Activated CD4-positive, alpha-beta T cell treated with anti-CD3 and anti-CD28 coated beads for 36 hours (primary cell): ENCODE measurements around the gene NLGN2. TPM values are rescaled to one million over a fixed set of nuclear protein-coding genes. Genes with fewer than 3 reads are reported as not detected.

ENCODE experiments used
- ATAC-seq: fragments of 200-7000 bp; cut with Tn5 transposase; one replicate; pipeline ENCODE4 v1.10.0; 2021; ENCODE audit warnings: mild to moderate bottlenecking, moderate library complexity
- CTCF ChIA-PET: fragments of 350-600 bp; sonication (Branson Sonifier 250); formaldehyde crosslinking; loops from one replicate; lab custom pipeline; 2021; ENCODE audit warnings: antibody characterized with exemption; lab: Charles Lee
- POLR2A ChIA-PET: fragments of 350-600 bp; sonication (Branson Sonifier 250); formaldehyde crosslinking; loops from one replicate; lab custom pipeline; 2021; ENCODE audit warnings: antibody characterized with exemption, inconsistent platforms; lab: Charles Lee
- DNase-seq: peaks from one replicate; pipeline ENCODE4 v3.0.0-alpha.2; 2020
- H3K27ac Mint-ChIP-seq: one replicate; pipeline ENCODE4 v1.8.0; 2021; ENCODE audit warnings: mixed read lengths
- H3K27me3 Mint-ChIP-seq: one replicate; pipeline ENCODE4 v1.8.0; 2021; ENCODE audit warnings: mixed read lengths
- H3K36me3 Mint-ChIP-seq: one replicate; pipeline ENCODE4 v1.8.0; 2021; ENCODE audit warnings: low read depth, mixed read lengths
- H3K4me1 Mint-ChIP-seq: one replicate; pipeline ENCODE4 v1.8.0; 2021; ENCODE audit warnings: mixed read lengths
- H3K4me3 Mint-ChIP-seq: one replicate; pipeline ENCODE4 v1.8.0; 2021; ENCODE audit warnings: mild to moderate bottlenecking, moderate library complexity, mixed read lengths
- H3K9me3 Mint-ChIP-seq: one replicate; pipeline ENCODE4 v1.8.0; 2021; ENCODE audit warnings: low read depth, mixed read lengths
- intact Hi-C, 2 experiments: fragments of 100-400 bp; cut with DNase I in 1 of 2; cut with micrococcal nuclease in 1 of 2; formaldehyde crosslinking; loops; one replicate each; pipeline versions ENCODE4 v1.14.2 to v1.15.1; 2022 to 2024; cut with DNase I, micrococcal nuclease
- total RNA-seq, 2 experiments: library from RNA; stranded (reverse); gene quantifications; one replicate each; pipeline ENCODE4 v1.2.3, GENCODE V29; 2021

NLGN2 gene
- total RNA-seq, 2 experiments from 2014 or later: 7.0 to 7.1 TPM

DNA sequence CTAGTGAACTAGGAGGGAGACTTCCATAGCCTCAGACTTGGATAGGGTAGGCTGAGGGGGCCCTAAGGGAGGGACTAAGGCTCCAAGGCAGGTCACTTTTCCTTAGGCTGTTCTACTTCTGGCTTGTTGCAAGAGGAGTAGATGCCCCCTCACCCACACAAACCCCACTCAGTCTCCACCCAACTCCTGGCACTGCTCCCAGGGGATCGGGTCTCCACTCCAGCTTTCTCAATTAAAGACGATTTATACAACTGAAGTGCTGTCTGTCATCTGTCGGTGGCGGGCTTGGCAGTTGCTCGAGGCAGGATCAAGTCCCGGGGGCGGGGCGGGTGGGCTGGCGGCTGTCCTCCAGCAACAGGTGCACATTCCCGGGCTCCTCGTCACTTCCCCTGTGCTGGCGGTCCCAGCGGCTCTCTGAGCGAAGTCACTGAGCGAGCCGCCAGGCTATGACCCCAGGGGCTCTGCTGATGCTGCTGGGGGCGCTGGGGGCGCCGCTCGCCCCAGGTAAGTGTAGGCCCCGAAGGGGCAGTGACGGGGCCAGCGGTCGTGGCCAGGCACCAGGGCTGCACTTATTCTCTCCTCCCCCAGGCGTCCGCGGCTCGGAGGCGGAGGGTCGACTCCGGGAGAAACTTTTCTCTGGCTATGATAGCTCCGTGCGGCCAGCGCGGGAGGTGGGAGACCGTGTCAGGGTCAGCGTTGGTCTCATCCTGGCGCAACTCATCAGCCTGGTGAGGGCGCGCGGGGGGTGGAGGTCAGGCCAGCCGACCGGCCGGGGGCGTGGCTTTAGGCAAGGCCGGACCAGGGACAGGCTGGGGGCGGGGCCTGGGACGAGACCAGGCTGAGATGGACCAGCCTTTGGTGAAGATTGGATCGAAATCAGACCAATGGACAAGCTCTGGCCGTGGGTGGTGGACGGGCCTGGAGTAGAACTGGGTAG, 37.3 kb downstream of the NLGN2 start, which contains the start of gene CHRNB1:
TSS of gene CHRNB1 (plus strand) at position 380 of the 937 bp plus-strand sequence. CDS start at position 447, 67 bp downstream.
- Mint-ChIP-seq H3K36me3 (peaks cover 6% of the 10 kb centered on the region), H3K27ac (no peak within 1 kb of the TSS), H3K4me1 (peaks cover 26% of the 10 kb centered on the region), H3K4me3 (peak within 1 kb of the TSS; percentile 47), H3K27me3 (peaks cover 43% of the 10 kb centered on the region), H3K9me3 (no peaks in the 10 kb centered on the region)
- ChIA-PET POLR2A (interaction anchor here (0.6 to 0.9 kb wide), 3 partner anchors 47 to 132 kb away, joined by 3 read pairs; no protein-coding TSS in a partner anchor), CTCF (interaction anchor here (0.6 to 2.4 kb wide), 16 partner anchors 8 to 399 kb away, joined by 3 to 16 read pairs (median 4); partner anchors contain the start of genes CD68, PLSCR3, SOX15 and TMEM256)
- intact Hi-C loops: no loop called here
- DNase-seq: peak; percentile 31
- peak; percentile 6 for ATAC-seq

- ChIA-PET CTCF (interaction anchor here (0.6 to 2.4 kb wide), 7 partner anchors 9 to 400 kb away, joined by 3 to 16 read pairs (median 5); partner anchors contain the start of genes CD68, SOX15 and TP53), POLR2A (interaction anchor here (0.9 kb wide), 1 partner anchor 47 kb away, joined by 3 read pairs; no protein-coding TSS in a partner anchor)
- Mint-ChIP-seq H3K36me3 (peaks cover 6% of the 10 kb centered on the region), H3K27ac (no peak overlapping the region), H3K4me1 (peaks cover 20% of the 10 kb centered on the region), H3K4me3 (peak overlapping the region; percentile 47), H3K27me3 (peaks cover 38% of the 10 kb centered on the region), H3K9me3 (no peaks in the 10 kb centered on the region)
- intact Hi-C loops: no loop called here
- DNase-seq: peak; percentile 51
- ATAC-seq: peak; percentile 73
Measured at GRCh38 chr17:7445619-7445968, 37.9 kb downstream of the NLGN2 start.

DNA sequence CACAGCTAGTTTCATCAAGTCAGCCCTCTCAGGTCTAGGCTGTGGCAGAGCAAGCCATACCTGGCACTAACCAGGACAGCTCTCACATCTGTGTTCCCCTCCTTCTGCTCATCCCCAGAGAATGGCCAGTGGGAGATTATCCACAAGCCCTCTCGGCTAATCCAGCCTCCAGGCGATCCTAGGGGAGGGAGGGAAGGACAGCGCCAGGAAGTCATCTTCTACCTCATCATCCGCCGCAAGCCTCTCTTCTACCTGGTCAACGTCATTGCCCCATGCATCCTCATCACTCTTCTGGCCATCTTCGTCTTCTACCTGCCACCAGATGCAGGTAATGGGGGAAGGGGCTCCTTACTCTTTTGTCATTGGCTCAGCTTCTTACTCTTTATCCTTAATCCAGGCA, 40.8 kb downstream of the NLGN2 start:
- Mint-ChIP-seq H3K27me3 (peaks cover 24% of the 10 kb centered on the region), H3K27ac (no peak overlapping the region), H3K9me3 (no peaks in the 10 kb centered on the region), H3K4me3 (no peak overlapping the region), H3K4me1 (peaks cover 19% of the 10 kb centered on the region), H3K36me3 (peaks cover 6% of the 10 kb centered on the region)
- no peak for DNase-seq
- CTCF ChIA-PET: interaction anchor here (1.2 kb wide), 1 partner anchor 10 kb away, joined by 3 read pairs; no protein-coding TSS in a partner anchor
- intact Hi-C loops: no loop called here
- ATAC-seq: no peak
- POLR2A ChIA-PET: no interaction called here

- Mint-ChIP-seq H3K27me3 (no peaks in the 10 kb centered on the region), H3K9me3 (no peaks in the 10 kb centered on the region), H3K4me3 (no peak overlapping the region), H3K36me3 (peaks cover 8% of the 10 kb centered on the region), H3K4me1 (peaks cover 11% of the 10 kb centered on the region), H3K27ac (no peak overlapping the region)
- ChIA-PET POLR2A (interaction anchor here (0.6 kb wide), 1 partner anchor 24 kb away, joined by 3 read pairs; no protein-coding TSS in a partner anchor), CTCF (interaction anchor here (0.6 to 1.1 kb wide), 3 partner anchors 13 to 33 kb away, joined by 3 to 4 read pairs (median 3); no protein-coding TSS in a partner anchor)
- intact Hi-C loops: no loop called here
- ATAC-seq (no peak), DNase-seq (no peak)
Measured at GRCh38 chr17:7459961-7460545, 52.4 kb downstream of the NLGN2 start.

GRCh38 chr17:7460850-7461660, 53.4 kb downstream of the NLGN2 start:
- POLR2A ChIA-PET: interaction anchor here (1.3 kb wide), 1 partner anchor 18 kb away, joined by 3 read pairs; the partner anchor contains the start of gene ZBTB4
- no peak overlapping the region for H3K27ac Mint-ChIP-seq
- no peak for DNase-seq
- no peak for ATAC-seq
- intact Hi-C loops: no loop called here
- CTCF ChIA-PET: interaction anchor here (1.0 kb wide), 1 partner anchor 15 kb away, joined by 3 read pairs; no protein-coding TSS in a partner anchor
- H3K4me3 Mint-ChIP-seq: no peak overlapping the region
- H3K9me3 Mint-ChIP-seq: no peaks in the 10 kb centered on the region
- no peaks in the 10 kb centered on the region for H3K27me3 Mint-ChIP-seq
- H3K36me3 Mint-ChIP-seq: peaks cover 10% of the 10 kb centered on the region
- H3K4me1 Mint-ChIP-seq: peaks cover 9% of the 10 kb centered on the region

DNA sequence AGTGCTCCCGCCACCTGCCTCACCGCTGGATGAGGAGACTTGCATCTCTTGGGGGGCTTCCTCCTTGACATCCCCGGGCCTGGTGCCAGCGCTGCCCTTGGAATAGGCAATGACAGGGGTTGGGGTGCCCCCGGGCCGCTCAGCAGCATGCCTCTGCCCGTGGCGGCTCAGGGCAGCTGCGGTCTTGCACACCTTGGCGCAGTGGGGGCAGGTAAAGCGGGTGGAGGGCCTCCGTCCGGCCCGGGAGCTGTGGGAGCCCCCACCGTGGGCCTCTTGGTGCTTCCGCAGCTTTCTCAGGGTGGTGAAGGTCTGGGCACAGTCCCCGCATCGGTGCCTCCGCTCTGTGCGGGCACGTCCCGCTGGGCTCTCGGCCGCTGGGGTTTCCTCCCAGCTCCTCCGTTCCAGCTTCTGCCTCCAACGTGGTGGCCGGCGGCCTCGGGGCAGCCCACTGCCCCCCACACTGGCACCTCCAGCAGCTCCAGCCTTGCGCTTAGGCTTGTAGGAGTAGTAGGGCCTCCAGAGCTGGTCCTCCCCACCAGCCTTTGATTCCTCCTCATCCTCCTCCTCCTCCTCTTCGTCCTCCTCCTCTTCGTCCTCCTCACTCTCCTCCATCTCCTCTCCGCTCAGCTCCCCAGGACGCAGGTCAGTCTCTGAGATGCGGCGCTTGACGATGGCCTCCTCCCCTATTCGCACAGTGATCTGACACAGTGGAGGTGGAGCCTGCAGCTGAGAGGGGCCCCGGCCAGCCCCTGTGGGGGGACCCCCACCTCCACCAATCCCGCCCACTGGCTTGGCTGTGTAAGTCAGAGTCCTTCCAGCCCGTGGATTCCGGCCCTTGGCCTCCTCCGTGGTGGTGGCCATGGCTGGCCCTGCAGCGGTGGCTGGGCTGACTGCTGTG, 55.1 kb downstream of the NLGN2 start:
- POLR2A ChIA-PET: no interaction called here

DNA sequence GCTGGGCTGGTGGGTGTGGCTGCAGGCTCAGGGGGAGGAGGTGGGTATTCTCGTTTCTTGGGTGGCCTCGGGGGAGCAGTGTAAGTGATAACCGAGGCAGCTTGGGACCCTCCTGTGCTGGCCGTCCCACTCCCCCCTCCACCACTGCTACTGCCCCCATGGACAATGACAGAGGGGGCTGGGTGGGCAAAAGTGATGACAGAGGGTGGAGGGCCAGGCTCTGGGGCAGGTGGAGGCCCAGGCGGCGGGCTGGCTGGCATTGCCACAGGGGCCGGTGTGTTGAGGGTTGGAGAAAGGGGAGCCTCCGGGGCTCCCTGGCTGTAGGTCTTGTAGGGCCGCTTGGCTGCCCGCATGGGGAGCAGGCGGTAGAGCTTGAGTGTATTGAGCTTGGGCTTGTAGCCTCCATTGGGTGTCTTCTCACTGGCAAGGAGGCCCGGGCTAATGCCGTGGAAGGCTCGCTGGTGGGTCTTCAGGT, 55.8 kb downstream of the NLGN2 start:
- Mint-ChIP-seq H3K36me3 (peaks cover 17% of the 10 kb centered on the region), H3K4me1 (peaks cover 10% of the 10 kb centered on the region), H3K4me3 (no peak overlapping the region), H3K9me3 (no peaks in the 10 kb centered on the region), H3K27me3 (no peaks in the 10 kb centered on the region), H3K27ac (no peak overlapping the region)
- ATAC-seq (no peak), DNase-seq (no peak)
- POLR2A ChIA-PET: interaction anchor here (0.6 to 0.8 kb wide), 2 partner anchors 13 to 92 kb away, joined by 3 read pairs; no protein-coding TSS in a partner anchor
- CTCF ChIA-PET: interaction anchor here (1.1 kb wide), 1 partner anchor 19 kb away, joined by 3 read pairs; no protein-coding TSS in a partner anchor
- intact Hi-C loops: no loop called here

More for the DNA sequence above, 55.1 kb downstream of the NLGN2 start:
- no peak overlapping the region for H3K27ac Mint-ChIP-seq
- peaks cover 9% of the 10 kb centered on the region for H3K4me1 Mint-ChIP-seq
- intact Hi-C loops: no loop called here
- no peak for DNase-seq
- H3K36me3 Mint-ChIP-seq: peaks cover 17% of the 10 kb centered on the region
- no peaks in the 10 kb centered on the region for H3K27me3 Mint-ChIP-seq
- no peak for ATAC-seq
- CTCF ChIA-PET: interaction anchor here (0.5 to 1.1 kb wide), 3 partner anchors 9 to 120 kb away, joined by 3 to 4 read pairs (median 3); no protein-coding TSS in a partner anchor
- H3K9me3 Mint-ChIP-seq: no peaks in the 10 kb centered on the region
- H3K4me3 Mint-ChIP-seq: no peak overlapping the region

DNA sequence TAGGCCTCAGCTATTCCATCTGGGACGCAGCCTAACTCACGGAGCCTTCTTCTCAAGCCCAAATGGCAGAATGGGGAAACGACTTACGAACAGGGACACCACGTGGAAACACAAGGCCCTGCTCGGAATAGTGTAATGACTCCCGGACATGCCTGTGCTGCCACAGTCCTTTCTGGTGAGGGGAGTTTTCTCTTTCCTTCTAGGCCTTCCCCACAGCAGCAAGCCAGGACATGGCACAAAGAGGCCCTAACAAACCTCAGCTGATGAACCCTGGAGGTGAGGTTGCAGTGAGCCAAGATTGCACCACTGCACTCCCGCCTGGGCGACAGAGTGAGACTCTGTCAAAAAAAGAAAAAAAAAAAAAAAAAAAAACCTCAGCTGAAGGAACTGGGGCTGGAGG, 56.4 kb downstream of the NLGN2 start:
- Mint-ChIP-seq H3K9me3 (no peaks in the 10 kb centered on the region), H3K27me3 (no peaks in the 10 kb centered on the region)
- CTCF ChIA-PET: interaction anchor here (0.6 to 1.1 kb wide), 2 partner anchors 20 to 85 kb away, joined by 3 to 4 read pairs; no protein-coding TSS in a partner anchor

GRCh38 chr17:7465597-7466275, 58.1 kb downstream of the NLGN2 start:
- H3K27me3 Mint-ChIP-seq: no peaks in the 10 kb centered on the region

More for the DNA sequence above, 56.4 kb downstream of the NLGN2 start:
- Mint-ChIP-seq H3K4me1 (peaks cover 10% of the 10 kb centered on the region), H3K4me3 (no peak overlapping the region), H3K36me3 (peaks cover 17% of the 10 kb centered on the region), H3K27ac (no peak overlapping the region)
- POLR2A ChIA-PET: interaction anchor here (0.6 to 0.8 kb wide), 2 partner anchors 12 to 92 kb away, joined by 3 read pairs; no protein-coding TSS in a partner anchor
- DNase-seq: no peak
- intact Hi-C loops: no loop called here
- no peak for ATAC-seq

More at GRCh38 chr17:7465597-7466275, 58.1 kb downstream of the NLGN2 start:
- ATAC-seq (no peak), DNase-seq (no peak)
- POLR2A ChIA-PET: interaction anchor here (1.1 kb wide), 1 partner anchor 22 kb away, joined by 3 read pairs; no protein-coding TSS in a partner anchor
- Mint-ChIP-seq H3K36me3 (peaks cover 17% of the 10 kb centered on the region), H3K9me3 (no peaks in the 10 kb centered on the region), H3K4me3 (no peak overlapping the region), H3K27ac (no peak overlapping the region), H3K4me1 (peaks cover 10% of the 10 kb centered on the region)
- CTCF ChIA-PET: interaction anchor here (0.9 kb wide), 1 partner anchor 10 kb away, joined by 4 read pairs; no protein-coding TSS in a partner anchor
- intact Hi-C loops: no loop called here
